Body of pancreas (tissue), 4 donors: ENCODE measurements around the gene LCE6A.

Experiments used
- POLR2A ChIP-seq, 3 donors: fragments of 450-650 bp; IDR thresholded peaks; one replicate each; pipeline ENCODE4 v1.6.1; 2016; ENCODE audit warnings: antibody characterized with exemption in 3 of 3, mild to moderate bottlenecking in 2 of 3
- TF ChIP-seq, protein P1 (sequence below), 7 experiments: fragments of 450-650 bp in 4 of 7; fragments of 200-600 bp in 3 of 7; sonication (generic) in 3 of 7; IDR thresholded peaks; one replicate each; pipeline ENCODE4 v1.5.1; 2016 to 2019; ENCODE audit warnings: antibody characterized with exemption in 7 of 7

DNA sequence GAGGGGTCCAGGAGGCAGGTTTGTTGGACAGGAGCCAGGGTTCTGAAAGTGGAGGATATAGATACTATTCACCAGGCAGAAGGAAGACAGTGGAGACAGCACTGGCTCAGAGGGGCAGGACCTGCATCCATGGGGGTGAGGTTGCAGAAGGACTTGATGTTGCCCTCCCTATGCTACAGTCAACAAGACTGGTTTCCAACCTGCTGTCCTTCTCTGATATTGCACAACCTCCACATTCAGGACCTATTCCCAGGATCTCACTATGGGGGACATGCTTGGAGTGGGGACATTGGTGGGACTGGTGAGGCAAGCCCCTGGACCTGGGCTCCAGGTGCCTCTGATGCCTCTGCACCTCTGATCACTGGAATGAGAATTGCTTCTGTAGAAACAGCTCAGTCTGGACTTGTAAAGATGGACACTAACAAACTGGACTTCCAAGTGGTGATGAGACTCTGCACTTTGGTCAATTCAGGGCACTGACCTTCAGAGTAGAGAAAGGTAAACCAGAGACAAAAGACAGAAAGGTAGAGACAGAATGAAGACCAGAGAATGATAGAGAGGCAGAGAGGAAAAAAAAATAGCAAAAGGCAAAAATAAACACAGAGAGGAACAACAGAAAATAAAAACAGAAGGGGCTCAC is 37.0 kb downstream of the LCE6A start:
- TF ChIP-seq, protein P1, sequence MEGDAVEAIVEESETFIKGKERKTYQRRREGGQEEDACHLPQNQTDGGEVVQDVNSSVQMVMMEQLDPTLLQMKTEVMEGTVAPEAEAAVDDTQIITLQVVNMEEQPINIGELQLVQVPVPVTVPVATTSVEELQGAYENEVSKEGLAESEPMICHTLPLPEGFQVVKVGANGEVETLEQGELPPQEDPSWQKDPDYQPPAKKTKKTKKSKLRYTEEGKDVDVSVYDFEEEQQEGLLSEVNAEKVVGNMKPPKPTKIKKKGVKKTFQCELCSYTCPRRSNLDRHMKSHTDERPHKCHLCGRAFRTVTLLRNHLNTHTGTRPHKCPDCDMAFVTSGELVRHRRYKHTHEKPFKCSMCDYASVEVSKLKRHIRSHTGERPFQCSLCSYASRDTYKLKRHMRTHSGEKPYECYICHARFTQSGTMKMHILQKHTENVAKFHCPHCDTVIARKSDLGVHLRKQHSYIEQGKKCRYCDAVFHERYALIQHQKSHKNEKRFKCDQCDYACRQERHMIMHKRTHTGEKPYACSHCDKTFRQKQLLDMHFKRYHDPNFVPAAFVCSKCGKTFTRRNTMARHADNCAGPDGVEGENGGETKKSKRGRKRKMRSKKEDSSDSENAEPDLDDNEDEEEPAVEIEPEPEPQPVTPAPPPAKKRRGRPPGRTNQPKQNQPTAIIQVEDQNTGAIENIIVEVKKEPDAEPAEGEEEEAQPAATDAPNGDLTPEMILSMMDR (IDR thresholded peaks at IDR 0.05), result no peak
- TF ChIP-seq POLR2A (IDR thresholded peaks at IDR 0.05), result no peak
